Skeletal muscle tissue (tissue), 4 donors: Measurements from ENCODE around the gene PFKFB4. TPM values are rescaled to one million over a fixed set of nuclear protein-coding genes. Genes with fewer than 3 reads are reported as not detected.
"Not testable (repeated sequence)": the region's sequence is repeated elsewhere in the genome, so short reads cannot be mapped to it uniquely, and the experiment has no call there.

Experiments
- H3K27ac ChIP-seq: one replicate; pipeline ENCODE4 v1.7.0; 2013; ENCODE audit warnings: mild to moderate bottlenecking, low read depth, low read length, inconsistent platforms
- H3K27me3 ChIP-seq, 3 donors: one replicate each; pipeline ENCODE4 v1.7.0; 2013; ENCODE audit warnings: low read length in 3 of 3; ENCODE audit not compliant: control insufficient read depth in 3 of 3, insufficient read depth in 3 of 3
- H3K36me3 ChIP-seq, 3 donors: one replicate each; pipeline ENCODE4 v1.7.0; 2013; ENCODE audit warnings: low read length in 3 of 3; ENCODE audit not compliant: control insufficient read depth in 3 of 3, insufficient read depth in 3 of 3
- H3K4me1 ChIP-seq, 3 donors: one replicate each; pipeline ENCODE4 v1.7.0; 2013; ENCODE audit warnings: low read length in 3 of 3, mild to moderate bottlenecking in 3 of 3; ENCODE audit not compliant: control insufficient read depth in 3 of 3, insufficient read depth in 3 of 3
- H3K4me3 ChIP-seq, 3 donors: one replicate each; pipeline ENCODE4 v1.7.0; 2013; ENCODE audit warnings: low read length in 3 of 3
- H3K9ac ChIP-seq, 3 donors: one replicate each; pipeline ENCODE4 v1.7.0; 2013; ENCODE audit warnings: low read length in 3 of 3, mild to moderate bottlenecking in 3 of 3, moderate library complexity in 2 of 3, low read depth in 1 of 3
- H3K9me3 ChIP-seq, 3 donors: one replicate each; pipeline ENCODE4 v1.7.0; 2013; ENCODE audit warnings: low read length in 3 of 3; ENCODE audit not compliant: control insufficient read depth in 3 of 3
- total RNA-seq: library from RNA; depleted of rRNA; stranded (reverse); fragments of >200 nt; gene quantifications from one replicate; pipeline ENCODE4 v1.2.3, GENCODE V29; 2014
- donor health status: Osteomylitis.

Gene PFKFB4
- total RNA-seq, 1 donor from 2014 or later = 8.4 TPM

DNA sequence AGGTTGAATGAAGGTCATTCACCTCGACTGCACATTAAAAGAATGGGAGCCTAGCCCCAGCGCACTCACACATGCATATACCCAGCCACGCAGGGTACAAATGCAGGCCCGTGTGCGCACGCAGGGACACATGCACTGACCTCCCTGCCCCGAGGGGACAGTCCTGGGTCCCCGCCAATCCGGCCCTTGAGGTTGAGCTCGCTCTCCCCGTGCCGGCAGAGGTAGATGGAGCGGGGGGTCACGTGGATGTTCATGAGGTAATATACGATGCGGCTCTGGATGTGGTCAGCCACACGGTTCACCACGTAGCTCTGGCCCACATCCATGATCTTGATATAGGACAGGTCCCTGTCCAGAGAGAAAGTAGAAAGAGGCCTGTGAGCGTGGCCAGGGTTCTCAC is 20.5 kb downstream of the PFKFB4 start:
- Histone ChIP-seq H3K9ac (no peak overlapping the region), H3K9me3 (no peaks in the 10 kb centered on the region), H3K4me3 (no peak overlapping the region), H3K27me3 (no peaks in the 10 kb centered on the region), H3K27ac (no peak overlapping the region), H3K36me3 (peaks cover 20 to 40% (median 29%) of the 10 kb centered on the region in 3 donors), H3K4me1 (no peaks in the 10 kb centered on the region)

DNA sequence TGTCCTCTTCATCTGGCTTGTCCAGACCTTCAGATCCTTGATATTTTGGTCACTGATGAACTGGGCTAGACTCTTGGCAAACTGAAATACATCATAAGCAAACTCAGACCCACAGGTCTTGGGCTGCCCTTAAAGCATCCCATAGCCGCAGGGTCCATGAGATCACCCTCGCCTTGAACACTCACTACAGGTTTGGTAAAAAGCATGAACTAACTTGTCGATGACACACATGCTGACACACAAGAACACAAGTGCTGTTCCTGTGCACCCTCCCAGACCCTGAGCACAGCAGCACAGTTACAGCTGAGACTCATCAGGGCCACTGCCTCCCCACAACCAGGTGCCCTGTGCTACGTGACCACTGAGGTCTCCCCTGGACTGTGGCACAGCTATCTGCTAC is 21.0 kb downstream of the PFKFB4 start:
- Histone ChIP-seq H3K36me3 (peaks cover 20 to 40% (median 29%) of the 10 kb centered on the region in 3 donors), H3K9me3 (no peaks in the 10 kb centered on the region), H3K9ac (no peak overlapping the region), H3K4me3 (no peak overlapping the region), H3K4me1 (no peaks in the 10 kb centered on the region), H3K27me3 (no peaks in the 10 kb centered on the region), H3K27ac (no peak overlapping the region)

DNA sequence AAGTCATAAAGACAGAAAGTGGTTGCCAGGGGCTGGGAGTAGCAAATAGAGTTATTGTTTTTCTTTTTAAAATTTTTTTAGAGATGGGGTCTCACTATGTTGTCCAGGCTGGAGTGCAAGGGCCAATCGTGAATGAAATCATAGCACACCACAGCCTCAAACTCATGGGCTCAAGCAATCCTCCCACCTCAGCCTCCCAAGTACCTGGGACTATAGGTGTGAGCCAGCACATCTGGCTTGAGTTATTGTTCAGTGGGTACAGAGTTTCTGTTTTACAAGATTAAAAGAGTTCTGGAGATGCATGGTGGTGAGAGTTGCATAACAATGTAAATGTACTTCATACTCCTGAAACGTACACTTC is 23.6 kb downstream of the PFKFB4 start:
- Histone ChIP-seq H3K9me3 (no peaks in the 10 kb centered on the region), H3K9ac (no peak overlapping the region), H3K27ac (no peak overlapping the region), H3K36me3 (peaks cover 13 to 34% (median 22%) of the 10 kb centered on the region in 3 donors), H3K4me3 (no peak overlapping the region), H3K4me1 (no peaks in the 10 kb centered on the region), H3K27me3 (no peaks in the 10 kb centered on the region)

DNA sequence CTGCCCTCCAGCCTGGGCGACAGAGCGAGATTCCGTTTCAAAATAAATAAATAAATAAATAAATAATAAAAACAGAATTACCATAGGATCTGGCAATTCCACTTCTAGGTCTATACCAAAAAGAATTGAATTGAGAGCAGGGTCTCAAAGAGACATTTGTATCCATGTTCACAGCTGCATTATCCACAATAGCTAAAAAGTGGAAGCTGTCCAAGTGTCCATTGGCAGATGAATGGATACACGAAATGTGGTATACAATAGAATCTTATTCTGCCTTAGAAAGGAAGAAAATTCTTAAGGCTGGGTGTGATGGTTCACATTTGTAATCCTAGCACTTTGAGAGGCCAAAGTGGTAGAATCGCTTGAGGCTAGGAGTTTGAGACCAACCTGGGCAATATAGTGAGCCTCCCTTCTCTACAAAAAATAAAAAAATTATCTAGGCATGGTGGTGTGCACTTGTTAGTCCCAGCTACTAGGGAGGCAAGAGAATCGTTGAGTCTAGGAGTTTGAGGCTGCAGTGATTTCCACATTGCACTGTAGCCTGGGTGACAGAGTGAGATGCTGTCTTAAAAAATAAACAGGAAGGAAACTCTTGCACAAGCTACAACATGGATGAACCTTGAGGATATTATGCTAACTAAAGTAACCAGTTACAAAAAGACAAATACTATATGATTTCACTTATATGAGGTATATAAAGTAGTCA is 24.2 kb downstream of the PFKFB4 start:
- Histone ChIP-seq H3K27ac (no peak overlapping the region), H3K4me1 (no peaks in the 10 kb centered on the region), H3K4me3 (no peak overlapping the region), H3K9ac (no peak overlapping the region), H3K27me3 (no peaks in the 10 kb centered on the region), H3K36me3 (peaks cover 13 to 34% (median 23%) of the 10 kb centered on the region in 3 donors), H3K9me3 (no peaks in the 10 kb centered on the region)

DNA sequence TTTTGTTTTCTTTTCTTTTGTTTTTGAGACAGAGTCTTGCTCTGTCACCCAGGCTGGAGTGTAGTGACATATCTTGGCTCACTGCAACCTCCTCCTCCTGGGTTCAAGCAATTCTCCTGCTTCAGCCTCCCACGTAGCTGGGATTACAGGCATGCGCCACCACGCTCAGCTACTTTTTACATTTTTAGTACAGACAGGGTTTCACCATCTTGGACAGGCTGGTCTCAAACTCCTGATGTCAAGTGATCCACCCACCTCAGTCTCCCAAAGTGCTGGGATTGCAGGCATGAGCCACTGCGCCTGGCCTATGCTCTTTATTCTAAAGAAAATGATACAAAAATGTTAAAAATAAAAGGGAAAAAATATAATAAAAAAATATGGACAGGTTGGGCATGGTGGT is 25.9 kb downstream of the PFKFB4 start:
- not testable (repeated sequence) for H3K27me3 ChIP-seq, H3K9ac ChIP-seq, H3K27ac ChIP-seq, H3K9me3 ChIP-seq, H3K4me3 ChIP-seq, H3K4me1 ChIP-seq
- H3K36me3 ChIP-seq = peaks cover 7 to 19% (median 12%) of the 10 kb centered on the region in 3 donors

DNA sequence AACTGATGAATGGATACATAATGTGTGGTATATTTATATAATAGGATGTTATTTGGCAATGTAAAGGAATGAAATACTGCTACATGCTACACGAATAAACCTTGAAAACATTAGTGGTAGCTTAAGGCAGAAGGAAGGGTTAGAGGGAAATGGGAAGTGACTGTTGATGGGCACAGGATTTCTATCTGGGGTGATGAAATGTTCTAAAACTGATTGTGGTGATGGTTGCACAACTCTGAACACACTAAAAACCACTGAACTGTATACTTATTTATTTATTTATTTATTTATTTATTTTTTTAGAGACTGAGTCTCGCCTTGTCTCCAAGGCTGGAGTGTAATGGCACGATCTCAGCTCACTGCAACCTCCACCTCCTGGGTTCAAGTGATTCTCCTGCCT is 27.8 kb downstream of the PFKFB4 start:
- no peak overlapping the region for H3K4me3 ChIP-seq
- no peaks in the 10 kb centered on the region for H3K9me3 ChIP-seq
- no peaks in the 10 kb centered on the region for H3K4me1 ChIP-seq
- peaks cover 0 to 10% (median 2%) of the 10 kb centered on the region in 3 donors for H3K36me3 ChIP-seq
- H3K27me3 ChIP-seq = no peaks in the 10 kb centered on the region
- H3K9ac ChIP-seq = no peak overlapping the region
- H3K27ac ChIP-seq = no peak overlapping the region

- Histone ChIP-seq H3K27me3 (no peaks in the 10 kb centered on the region), H3K4me1 (no peaks in the 10 kb centered on the region), H3K9ac (no peak overlapping the region), H3K36me3 (peaks cover 0 to 6% (median 2%) of the 10 kb centered on the region in 3 donors), H3K27ac (no peak overlapping the region), H3K9me3 (no peaks in the 10 kb centered on the region), H3K4me3 (no peak overlapping the region)
These were observed 28.6 kb downstream of the PFKFB4 start for GRCh38 chr3:48528048-48528447.

DNA sequence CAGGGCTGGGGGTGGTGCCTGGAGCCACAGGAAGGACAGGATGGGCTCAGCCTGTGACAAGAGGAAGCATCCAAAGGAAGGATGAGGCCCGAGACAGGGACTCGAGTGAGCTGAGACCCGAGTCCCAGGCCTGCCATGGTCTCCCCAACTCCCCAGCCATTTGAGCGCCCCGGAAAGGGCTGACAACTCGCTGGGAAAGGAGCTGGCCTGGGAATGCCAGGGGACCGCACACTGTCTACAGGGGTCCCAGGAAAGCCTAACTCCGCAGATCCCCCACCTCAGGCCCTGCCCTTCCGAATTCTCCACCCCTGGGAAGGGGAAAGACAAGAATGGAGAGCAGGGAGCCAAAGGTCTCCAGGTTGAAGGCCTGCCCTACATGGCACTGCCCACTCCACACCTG is 31.6 kb downstream of the PFKFB4 start:
- Histone ChIP-seq H3K4me1 (no peaks in the 10 kb centered on the region), H3K9me3 (no peaks in the 10 kb centered on the region), H3K9ac (no peak overlapping the region), H3K36me3 (peaks cover 0 to 2% (median 0%) of the 10 kb centered on the region in 3 donors), H3K27ac (no peak overlapping the region), H3K4me3 (no peak overlapping the region), H3K27me3 (no peaks in the 10 kb centered on the region)

DNA sequence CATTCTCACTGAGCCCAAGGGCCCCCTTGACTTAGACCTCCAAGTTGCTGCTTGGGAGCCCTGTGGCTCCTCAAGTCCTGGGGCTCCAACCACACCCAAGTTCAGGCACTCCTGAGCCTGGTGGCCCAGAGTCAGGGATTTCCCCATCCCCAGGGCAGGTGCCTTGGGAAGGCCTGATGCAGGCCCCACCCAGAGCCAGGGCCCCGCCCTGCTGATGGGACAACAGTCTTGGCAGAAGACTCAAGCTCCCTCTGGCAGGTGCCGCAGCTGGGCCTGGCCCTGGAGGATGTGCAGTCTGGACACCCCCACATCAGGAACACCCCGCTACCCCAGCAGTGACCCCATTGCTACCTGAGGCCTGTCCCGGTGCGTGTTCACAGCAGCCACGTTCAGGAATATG is 35.0 kb downstream of the PFKFB4 start:
- Histone ChIP-seq H3K27ac (no peak overlapping the region), H3K4me3 (no peak overlapping the region), H3K9ac (no peak overlapping the region), H3K27me3 (no peaks in the 10 kb centered on the region), H3K9me3 (no peaks in the 10 kb centered on the region), H3K36me3 (no peaks in the 10 kb centered on the region), H3K4me1 (no peaks in the 10 kb centered on the region)

- Histone ChIP-seq H3K4me1 (no peaks in the 10 kb centered on the region), H3K27ac (no peak overlapping the region), H3K4me3 (no peak overlapping the region), H3K9ac (no peak overlapping the region), H3K27me3 (no peaks in the 10 kb centered on the region), H3K36me3 (no peaks in the 10 kb centered on the region), H3K9me3 (no peaks in the 10 kb centered on the region)
These were observed 37.3 kb downstream of the PFKFB4 start for GRCh38 chr3:48519277-48519643.
